ENCODE data around the gene NHERF2.

The NHERF2 gene

GRCh38 chr16:2042171-2042985 lies 15.7 kb downstream of the NHERF2 start:
- FAIRE-seq, result no peak

DNA sequence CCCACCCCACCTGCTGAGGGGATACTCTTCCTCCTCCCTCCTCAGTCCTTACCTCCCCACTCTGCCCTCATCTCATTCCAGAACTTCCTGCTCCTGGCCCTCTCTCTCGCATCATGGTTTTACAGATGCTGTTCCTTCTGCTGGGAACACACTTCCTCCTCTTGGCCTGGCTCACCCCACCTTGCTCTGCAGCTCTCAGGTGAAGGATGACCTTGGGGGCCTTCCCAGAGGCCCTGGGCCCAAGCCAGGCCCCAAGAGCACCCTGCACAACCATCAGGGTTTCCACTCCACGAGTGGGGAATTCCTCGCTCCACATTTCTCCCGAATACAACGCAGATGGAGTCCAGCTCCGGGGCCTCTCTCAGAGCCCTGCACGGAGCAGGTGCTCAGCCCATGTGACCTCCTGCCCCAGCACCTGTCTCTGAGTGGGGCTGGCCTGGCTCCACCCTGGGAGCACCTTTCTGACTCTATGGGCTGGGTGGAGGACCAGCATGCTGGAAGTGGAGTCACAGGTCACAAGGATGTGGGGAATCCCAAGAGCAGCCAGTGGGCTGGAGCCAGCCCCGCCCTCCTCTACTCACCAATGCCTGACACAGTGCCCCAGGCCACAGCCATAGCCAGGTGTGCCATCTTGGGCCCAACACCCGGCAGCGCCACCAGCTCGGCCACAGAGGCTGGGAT lies 16.4 kb downstream of the NHERF2 start:
- FAIRE-seq, result no peak

DNA sequence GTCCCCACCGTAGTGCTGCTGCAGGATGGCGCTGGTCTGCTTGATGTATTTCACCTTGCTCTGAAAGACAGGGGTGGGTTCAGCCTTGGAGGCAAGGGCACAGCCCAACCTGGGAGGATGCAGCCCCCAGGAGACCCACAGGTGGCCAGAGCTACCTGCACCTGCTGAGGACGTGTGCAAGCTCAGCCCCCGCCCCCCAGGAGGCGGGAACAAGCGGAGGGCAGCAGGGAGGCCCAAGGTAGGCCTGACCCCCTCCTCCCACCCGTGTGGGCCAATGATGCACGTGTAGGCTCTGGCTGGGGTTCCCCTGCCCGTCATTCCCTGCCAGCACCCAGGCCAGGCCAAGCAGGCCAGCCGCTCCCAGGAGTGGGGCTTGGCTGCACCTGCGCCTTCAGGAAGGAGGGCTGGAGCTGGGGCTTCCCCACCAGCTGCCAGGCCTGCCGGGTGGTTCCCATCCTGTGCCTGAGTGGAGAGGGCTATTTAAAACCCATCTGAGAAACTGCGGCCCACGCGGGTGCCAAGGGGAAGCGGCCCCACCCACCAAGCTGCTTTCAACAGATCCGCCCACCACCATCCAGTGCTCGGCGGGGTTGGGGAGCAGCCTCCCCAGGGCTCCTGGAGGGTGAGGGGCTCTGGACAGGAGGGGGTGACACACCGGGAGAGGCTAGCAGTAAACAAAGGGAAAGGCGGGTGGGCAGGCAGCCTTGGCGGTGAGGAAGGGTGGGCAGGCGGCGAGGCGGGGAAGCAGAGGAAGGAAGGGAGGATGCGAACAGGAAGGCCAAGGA lies 17.2 kb downstream of the NHERF2 start:
- no peak for FAIRE-seq

DNA sequence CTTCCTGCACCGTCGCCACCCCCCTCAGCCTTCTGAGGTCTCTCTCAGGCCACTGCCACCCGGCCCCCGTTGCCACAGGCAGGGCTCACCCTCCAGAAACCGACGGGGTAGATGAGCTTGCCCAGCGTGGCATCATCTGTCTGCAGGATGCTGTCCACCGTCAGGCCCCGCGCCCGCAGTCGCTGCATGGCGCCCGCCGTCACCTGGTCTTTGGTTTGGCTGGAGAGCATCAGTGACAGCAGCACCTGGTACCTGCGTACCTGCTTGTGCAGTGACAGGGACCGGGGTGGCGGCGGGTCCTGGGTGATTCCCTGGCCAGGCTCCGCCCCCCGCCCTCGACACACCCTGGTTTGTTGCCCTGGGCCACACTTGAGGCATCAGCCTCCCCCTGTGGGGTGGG lies 17.8 kb downstream of the NHERF2 start:
- FAIRE-seq, result no peak

- FAIRE-seq, result no peak
Observed at GRCh38 chr16:2045965-2046892, 19.5 kb downstream of the NHERF2 start.

GRCh38 chr16:2046893-2047329 lies 20.2 kb downstream of the NHERF2 start:
- FAIRE-seq, result no peak

DNA sequence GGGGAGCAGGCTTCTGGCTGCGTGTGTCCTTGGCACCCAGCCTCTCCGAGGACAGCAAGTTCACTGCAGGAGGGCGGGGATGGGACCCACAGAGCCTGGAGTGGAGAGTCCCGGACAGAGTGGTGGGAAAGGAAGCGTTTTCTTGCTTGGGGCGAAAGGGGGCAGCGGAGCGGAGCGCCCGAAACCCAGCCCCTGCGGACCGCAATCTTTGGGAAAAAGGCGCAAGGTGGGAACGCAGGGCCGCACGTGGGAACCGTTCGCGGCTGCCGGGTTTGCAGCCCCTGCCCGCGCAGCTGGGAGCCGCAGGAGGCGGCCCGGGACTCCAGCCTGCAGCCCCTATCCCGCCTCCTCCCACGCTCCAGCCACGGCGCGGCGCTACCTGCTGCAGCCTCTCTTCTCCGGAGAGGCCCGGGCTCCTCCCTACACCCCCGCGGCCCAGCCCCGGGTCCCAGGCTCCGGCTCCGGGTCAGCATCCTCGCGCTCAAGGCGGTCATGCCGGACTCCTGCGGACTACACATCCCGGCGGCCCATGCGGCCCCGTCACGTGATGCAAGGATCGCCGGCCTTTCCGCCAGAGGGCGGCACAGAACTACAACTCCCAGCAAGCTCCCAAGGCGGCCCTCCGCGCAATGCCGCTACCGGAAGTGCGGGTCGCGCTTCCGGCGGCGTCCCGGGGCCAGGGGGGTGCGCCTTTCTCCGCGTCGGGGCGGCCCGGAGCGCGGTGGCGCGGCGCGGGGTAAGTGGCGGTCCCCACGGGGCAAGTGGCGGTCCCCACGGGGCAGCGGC lies 20.8 kb downstream of the NHERF2 start, which contains the start of the genes NTHL1 and TSC2:
Gene NTHL1 (minus strand): TSS at position 505 of the 786 bp plus-strand sequence. CDS start 11 bp downstream, at position 494.
Gene TSC2 (plus strand): TSS at position 656 of the 786 bp plus-strand sequence. CDS start 631 bp downstream, outside the sequence.
- FAIRE-seq, result peak; percentile 87

DNA sequence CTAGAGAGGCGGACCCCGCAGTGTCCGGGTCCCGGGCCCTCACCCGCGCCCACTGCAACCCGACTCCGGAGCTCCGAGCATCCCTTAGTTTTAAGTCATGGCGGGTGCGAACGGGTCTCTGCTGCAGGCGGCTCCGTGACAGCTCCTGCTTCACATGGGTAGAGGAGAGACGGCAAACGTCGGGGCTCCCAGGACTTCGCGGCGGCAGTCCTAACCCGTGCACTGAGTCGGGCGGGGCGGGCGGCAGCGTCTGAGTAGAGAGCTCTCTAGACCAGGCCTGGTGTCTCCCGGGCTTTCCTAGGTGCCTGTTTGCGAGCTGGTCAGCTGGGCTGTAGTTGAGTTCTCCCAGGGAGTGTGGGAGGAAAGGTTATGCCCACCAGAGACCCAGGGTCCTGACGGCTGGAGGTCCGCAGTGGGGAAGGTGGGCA lies 21.4 kb downstream of the NHERF2 start:
- FAIRE-seq, result no peak

DNA sequence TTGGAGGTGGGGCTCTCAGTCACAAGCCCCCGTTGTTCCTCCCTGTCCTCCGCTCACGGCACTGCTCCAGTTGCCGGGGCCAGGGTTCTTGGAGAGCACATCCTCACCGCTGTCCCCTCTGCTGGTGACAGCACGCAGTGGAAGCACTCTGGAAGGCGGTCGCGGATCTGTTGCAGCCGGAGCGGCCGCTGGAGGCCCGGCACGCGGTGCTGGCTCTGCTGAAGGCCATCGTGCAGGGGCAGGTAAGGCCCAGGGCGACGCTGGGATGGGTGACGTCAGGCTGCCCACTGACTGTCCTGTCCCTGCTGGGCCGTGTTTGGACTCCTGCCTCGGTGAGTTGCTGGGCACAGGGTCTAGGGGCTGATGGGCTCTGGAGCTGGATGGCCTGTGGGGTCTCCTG lies 26.5 kb downstream of the NHERF2 start:
- FAIRE-seq, result no peak

DNA sequence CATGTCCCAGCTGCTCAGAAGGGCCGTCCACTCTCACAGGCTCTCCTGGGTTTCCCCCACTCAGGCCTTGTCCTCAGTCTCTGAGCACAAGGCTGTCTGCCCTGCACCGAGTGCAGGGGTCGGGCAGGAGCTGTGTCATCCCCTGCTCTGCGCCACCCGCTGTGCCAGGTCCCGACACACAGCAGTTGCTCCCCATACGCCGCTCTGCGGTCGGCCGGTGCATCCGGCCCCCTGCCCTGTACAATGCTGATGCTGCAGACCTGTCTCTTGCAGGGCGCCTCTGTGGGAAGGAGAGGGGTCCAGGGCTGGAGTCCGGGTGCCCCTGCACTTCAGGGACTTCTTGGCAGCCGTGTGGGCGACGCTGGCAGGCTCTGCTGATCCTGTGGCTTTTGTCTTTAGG lies 27.2 kb downstream of the NHERF2 start:
- FAIRE-seq, result no peak

DNA sequence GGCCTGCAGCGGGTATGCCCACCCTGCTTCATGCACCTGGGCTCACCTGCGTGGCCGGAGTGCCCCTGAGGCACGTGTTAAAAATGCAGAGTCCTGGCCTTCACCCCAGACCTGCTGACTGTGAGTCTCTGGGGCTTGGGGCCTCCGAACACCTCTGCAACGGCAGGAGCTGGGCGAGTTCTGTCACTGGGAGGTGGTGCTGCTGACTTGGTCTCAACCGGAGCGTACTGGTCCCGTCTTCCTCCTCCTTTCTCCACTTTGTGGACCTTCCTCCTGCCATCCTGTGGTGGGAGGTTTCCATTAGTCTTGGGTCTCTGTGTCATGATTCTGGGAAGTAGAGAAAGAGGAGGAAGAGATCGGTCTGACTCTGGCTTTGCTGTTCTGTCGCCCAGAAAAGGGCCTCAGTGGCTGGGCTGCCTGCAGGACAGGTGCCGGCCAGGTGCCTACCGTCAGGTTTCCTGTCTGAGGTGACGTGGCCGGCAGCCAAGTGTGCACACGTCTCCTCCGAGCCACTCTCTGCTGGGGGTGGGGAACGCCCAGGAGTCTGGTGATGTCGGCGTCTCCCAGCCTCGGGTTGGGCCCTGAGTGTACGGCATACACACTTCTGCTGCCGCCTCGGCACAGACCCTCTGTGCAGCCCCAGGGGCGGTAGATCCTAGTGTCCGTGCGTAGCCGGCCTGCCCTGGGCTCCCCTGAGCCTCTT lies 28.0 kb downstream of the NHERF2 start:
- FAIRE-seq, result no peak

DNA sequence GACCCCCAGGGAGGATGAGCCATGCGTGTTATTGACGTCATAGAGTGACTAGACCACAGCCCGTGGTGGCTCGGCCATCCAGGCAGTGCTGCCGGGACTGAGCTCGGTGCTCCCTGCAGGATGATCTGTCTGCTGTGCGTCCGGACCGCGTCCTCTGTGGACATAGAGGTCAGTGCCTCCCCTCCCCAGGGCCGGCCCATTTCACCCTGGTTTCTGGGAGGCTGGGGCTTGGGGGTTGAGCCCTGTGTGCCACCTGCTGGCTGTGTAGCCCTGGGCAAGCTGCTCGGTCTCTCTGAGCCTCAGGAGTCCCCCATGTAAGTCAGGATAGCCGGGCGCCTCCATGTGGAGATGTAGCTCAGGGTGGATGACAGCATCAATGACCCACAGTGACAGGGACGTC lies 29.4 kb downstream of the NHERF2 start:
- no peak for FAIRE-seq

DNA sequence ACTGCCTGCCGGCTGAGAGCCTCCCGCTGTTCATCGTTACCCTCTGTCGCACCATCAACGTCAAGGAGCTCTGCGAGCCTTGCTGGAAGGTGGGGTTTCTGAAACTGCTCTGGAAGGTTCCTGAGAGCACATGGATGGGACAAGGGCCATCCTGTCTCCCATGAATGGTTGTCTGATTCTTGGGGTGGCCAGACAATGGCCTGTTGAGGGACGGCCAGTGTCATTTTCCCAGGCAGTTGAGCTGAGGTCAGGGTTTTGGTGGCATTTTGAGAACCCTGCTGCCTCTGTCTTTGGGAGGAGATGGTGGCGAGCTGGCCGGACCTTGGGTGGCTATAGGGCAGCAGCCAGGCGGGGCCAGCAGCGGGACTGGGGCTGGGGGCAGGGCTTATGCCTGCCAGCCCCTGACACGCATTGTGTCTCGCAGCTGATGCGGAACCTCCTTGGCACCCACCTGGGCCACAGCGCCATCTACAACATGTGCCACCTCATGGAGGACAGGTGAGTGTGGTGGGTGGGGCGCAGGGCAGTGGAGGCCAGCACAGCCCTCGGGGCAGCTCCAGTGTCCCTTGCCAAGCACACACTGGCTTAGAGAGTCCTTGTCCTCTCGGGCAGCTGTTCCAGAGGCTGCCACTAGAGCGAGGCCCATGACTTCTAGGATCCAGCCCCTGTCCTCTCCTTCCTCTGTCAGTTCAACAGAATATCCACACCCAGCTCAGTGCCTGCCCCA lies 30.1 kb downstream of the NHERF2 start:
- no peak for FAIRE-seq

GRCh38 chr16:2057438-2057837 lies 30.7 kb downstream of the NHERF2 start:
- no peak for FAIRE-seq

GRCh38 chr16:2058420-2058819 lies 31.7 kb downstream of the NHERF2 start:
- no peak for FAIRE-seq

DNA sequence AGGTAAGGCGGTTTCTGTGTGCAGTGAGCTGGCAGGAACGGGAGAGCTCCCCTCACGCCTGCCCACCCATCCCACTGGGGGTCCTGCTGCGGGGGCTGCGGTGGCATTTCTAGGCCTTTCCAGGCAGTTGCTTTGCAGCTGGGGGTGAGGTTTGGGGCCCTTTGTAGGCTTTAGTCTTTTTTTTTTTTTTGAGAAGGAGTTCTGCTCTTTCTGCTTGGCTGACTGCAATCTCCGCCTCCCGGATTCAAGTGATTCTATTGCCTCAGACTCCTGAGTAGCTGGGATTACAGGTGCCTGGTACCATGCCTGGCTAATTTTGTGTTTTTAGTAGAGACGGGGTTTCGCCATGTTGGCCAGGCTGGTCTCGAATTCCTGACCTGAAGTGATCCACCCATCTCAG lies 32.2 kb downstream of the NHERF2 start:
- no peak for FAIRE-seq

GRCh38 chr16:2060346-2060745 lies 33.6 kb downstream of the NHERF2 start:
- no peak for FAIRE-seq

DNA sequence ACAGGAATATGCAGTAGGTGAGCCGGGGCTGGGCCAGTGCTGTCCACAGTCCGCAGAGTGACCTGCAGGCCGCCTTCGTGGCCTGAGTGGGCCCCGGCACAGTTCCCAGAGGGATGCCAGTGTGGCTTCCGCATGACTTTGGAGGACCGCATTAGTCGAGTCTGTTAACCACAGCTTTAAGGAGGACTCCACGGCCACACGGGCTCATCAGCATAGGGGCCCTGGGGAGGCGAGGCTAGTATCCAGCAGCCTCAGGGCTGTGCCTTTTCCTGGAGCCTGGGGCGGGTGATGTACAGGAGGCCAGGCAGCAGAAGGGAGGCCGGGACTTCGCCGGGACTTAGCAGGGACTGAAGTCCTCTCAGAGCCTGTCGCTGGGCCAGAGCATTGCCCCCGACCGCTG lies 34.3 kb downstream of the NHERF2 start:
- no peak for FAIRE-seq

DNA sequence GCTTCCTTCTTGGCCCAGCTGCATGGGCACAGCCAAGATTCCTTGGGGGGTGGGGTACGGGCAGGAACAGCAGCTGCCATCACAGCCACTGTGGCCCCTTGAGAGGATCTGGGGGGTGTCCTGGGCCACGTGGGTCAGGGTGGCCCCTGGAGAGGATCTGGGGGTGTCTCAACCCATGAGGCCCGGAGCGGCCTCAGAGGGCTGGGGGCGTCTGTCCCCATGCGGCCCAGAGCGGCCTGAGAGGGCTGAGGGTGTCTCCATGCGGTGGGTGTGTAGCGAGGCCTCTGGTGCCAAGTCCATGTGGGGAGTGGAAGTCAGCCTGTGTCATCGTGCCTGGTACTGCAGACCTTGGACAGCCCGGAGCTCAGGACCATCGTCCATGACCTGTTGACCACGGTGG lies 34.8 kb downstream of the NHERF2 start:
- FAIRE-seq, result no peak

GRCh38 chr16:2062801-2063200 lies 36.1 kb downstream of the NHERF2 start:
- FAIRE-seq, result no peak
